Prostate gland (tissue), 2 donors: ENCODE results near the gene PTGDS. TPM values are rescaled to one million over a fixed set of nuclear protein-coding genes. Genes with fewer than 3 reads are reported as not detected.

Source experiments
- DNase-seq: peaks from one replicate; pipeline ENCODE4 v3.0.0-alpha.2; 2019; ENCODE audit warnings: low spot score
- H3K27ac ChIP-seq, 2 donors: fragments of 200-600 bp; sonication (generic); 2 replicates each; pipeline ENCODE4 v1.5.1; 2017 to 2019
- H3K27me3 ChIP-seq: fragments of 200-600 bp; sonication (generic); replicated peaks from 2 replicates; pipeline ENCODE4 v1.5.1; 2019; ENCODE audit not compliant: insufficient read depth
- H3K36me3 ChIP-seq, 2 donors: fragments of 200-600 bp; sonication (generic); 1 replicate in 1 of 2; 2 replicates in 1 of 2; pipeline versions ENCODE4 v1.5.1 to v1.8.1; 2017 to 2019
- H3K4me1 ChIP-seq: fragments of 200-600 bp; sonication (generic); replicated peaks from 2 replicates; pipeline ENCODE4 v1.5.1; 2019
- H3K4me3 ChIP-seq, 2 donors: fragments of 200-600 bp; sonication (generic); 2 replicates each; pipeline ENCODE4 v1.5.1; 2017 to 2019
- H3K9me3 ChIP-seq: fragments of 200-600 bp; sonication (generic); 2 replicates; pipeline ENCODE4 v1.5.1; 2017
- POLR2A ChIP-seq: fragments of 450-650 bp; IDR thresholded peaks from one replicate; pipeline ENCODE4 v1.6.1; 2016; ENCODE audit warnings: antibody characterized with exemption, mild to moderate bottlenecking
- POLR2AphosphoS5 ChIP-seq: sonication (generic); formaldehyde crosslinking; IDR thresholded peaks from one replicate; pipeline ENCODE4 v1.6.1; 2017; ENCODE audit warnings: antibody characterized with exemption
- WGBS: methylation state at CpG from one replicate; pipeline ENCODE4 v1.1.5; 2018; 5-methylcytosine and 5-hydroxymethylcytosine counted together
- intact Hi-C: fragments of 100-400 bp; cut with DNase I; formaldehyde crosslinking; loops from one replicate; pipeline ENCODE4 v1.14.2; 2022
- total RNA-seq, 2 donors: library from RNA; depleted of rRNA; stranded (reverse); fragments of >200 nt; gene quantifications; one replicate each; pipeline ENCODE4 v1.1.0, GENCODE V29; 2016
- TF ChIP-seq, protein P1 (sequence below), 4 experiments: fragments of 200-600 bp in 2 of 4; fragments of 450-650 bp in 2 of 4; sonication (generic) in 2 of 4; IDR thresholded peaks; 1 replicate in 3 of 4; 2 replicates in 1 of 4; pipeline ENCODE4 v1.5.1; 2016 to 2019; ENCODE audit warnings: antibody characterized with exemption in 4 of 4, mild to moderate bottlenecking in 2 of 4, moderate library complexity in 2 of 4

The PTGDS gene
- total RNA-seq, 2 donors from 2014 or later: 59.4 to 5,242 TPM

DNA sequence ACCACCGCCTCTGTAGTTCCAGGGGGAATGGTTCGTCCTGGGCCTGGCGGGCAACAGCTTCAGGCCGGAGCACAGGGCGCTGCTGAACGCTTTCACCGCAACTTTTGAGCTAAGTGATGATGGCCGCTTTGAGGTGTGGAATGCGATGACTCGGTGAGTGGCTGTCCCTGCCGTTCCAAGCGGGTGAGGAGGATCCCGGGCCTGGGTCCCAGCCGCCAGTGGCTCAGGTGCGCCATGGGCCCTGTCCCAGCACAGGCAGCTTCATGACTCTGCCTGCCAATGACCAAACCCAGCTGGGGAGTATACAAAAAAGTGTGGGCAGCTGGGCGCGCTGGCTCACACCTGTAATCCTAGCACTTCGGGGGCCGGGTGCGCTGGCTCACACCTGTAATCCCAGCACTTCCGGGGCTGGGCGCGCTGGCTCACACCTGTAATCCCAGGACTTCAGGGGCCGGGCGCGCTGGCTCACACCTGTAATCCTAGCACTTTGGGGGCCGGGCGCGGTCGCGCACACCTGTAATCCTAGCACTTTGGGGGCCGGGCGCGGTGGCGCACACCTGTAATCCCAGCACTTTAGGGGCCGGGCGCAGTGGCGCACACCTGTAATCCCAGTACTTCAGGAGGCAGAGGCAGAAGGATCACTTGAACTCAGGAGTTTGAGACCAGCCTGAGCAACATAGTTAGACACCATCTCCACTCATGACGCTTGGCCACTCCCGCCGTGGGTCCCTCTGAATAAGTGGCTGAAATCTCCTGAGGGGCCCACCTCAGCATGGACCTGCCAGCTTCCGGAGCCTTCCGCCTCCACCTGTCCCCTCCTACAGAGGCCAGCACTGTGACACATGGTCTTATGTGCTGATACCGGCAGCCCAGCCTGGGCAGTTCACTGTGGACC is 24.2 kb upstream of the PTGDS start:
- TF ChIP-seq POLR2AphosphoS5 (no peak), POLR2A (no peak)
- TF ChIP-seq, protein P1, sequence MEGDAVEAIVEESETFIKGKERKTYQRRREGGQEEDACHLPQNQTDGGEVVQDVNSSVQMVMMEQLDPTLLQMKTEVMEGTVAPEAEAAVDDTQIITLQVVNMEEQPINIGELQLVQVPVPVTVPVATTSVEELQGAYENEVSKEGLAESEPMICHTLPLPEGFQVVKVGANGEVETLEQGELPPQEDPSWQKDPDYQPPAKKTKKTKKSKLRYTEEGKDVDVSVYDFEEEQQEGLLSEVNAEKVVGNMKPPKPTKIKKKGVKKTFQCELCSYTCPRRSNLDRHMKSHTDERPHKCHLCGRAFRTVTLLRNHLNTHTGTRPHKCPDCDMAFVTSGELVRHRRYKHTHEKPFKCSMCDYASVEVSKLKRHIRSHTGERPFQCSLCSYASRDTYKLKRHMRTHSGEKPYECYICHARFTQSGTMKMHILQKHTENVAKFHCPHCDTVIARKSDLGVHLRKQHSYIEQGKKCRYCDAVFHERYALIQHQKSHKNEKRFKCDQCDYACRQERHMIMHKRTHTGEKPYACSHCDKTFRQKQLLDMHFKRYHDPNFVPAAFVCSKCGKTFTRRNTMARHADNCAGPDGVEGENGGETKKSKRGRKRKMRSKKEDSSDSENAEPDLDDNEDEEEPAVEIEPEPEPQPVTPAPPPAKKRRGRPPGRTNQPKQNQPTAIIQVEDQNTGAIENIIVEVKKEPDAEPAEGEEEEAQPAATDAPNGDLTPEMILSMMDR (IDR thresholded peaks at IDR 0.05): no peak
- no peak overlapping the region for H3K27ac ChIP-seq
- 90% methylated on average over 36 of the region's 44 CpGs for WGBS

DNA sequence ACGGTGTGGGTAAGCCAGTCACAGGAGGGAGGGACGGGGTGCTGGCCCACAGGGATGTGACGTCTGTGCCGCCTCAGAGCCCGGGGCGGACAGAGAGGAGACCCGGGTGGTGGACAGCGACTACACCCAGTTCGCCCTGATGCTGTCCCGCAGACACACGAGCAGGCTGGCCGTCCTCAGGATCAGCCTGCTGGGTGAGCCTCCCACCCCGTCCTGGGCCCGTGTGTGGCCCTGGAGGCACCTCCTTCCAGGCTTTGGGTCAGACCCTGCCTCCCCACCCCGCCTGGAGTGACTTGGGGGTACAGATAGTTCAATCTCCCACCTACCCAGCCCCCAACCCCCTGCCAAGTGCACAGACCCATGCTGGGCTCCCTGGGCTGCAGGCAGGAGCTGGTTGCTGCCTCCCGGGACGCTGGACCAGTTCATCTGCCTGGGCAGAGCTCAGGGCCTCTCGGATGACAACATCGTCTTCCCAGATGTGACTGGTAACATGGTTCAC is 23.5 kb upstream of the PTGDS start:
- DNase-seq: no peak
- no peaks in the 10 kb centered on the region for H3K9me3 ChIP-seq

More for the DNA sequence above, 24.2 kb upstream of the PTGDS start:
- Histone ChIP-seq H3K4me3 (no peak overlapping the region), H3K27me3 (no peaks in the 10 kb centered on the region), H3K9me3 (no peaks in the 10 kb centered on the region), H3K36me3 (no peaks in the 10 kb centered on the region), H3K4me1 (no peaks in the 10 kb centered on the region)
- intact Hi-C loops: loop anchor here (5.0 kb wide), 1 partner anchor 79 kb away; the partner anchor contains the start of gene FUT7
- DNase-seq: no peak

DNA sequence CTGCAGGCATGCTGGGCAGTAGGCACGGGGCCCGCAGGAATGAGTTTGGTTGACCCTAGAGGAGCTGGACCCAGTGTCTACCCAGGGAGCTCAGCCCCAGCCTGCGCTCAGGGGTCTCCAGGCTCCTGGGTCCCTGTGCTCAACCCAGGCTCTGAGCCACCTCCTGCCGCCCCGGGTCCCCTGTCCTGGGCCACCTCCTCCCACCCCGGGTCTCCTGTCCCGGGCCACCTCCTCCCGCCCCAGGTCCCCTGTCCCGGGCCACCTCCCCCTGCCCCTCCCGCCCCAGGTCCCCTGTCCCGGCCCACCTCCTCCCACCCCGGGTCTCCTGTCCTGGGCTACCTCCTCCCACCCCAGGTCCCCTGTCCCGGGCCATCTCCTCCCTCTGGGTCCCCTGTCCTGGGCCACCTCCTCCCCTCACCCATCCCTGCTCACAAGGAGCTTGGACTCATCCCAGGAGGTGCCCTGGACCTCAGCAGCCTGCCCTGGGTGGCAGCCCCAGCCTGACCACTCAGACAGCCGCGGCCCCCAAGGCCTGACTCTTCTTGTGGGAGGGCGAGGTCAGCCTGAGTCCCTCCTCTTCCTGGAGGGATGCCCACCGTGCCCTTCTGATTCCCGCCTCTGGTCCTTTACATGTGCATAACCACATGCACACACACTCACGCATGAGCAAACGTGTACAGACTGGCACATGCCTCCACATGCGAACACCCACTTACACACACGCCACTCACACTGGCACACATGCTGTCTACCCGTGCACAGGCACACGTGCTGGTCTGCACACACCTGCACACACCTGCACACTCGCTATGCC is 22.8 kb upstream of the PTGDS start:
- WGBS: 91% methylated on average over 25 of the region's 25 CpGs
- Histone ChIP-seq H3K27me3 (no peaks in the 10 kb centered on the region), H3K4me3 (no peak overlapping the region), H3K9me3 (no peaks in the 10 kb centered on the region), H3K27ac (no peak overlapping the region), H3K4me1 (no peaks in the 10 kb centered on the region), H3K36me3 (no peaks in the 10 kb centered on the region)
- intact Hi-C loops: loop anchor here (5.0 kb wide), 1 partner anchor 78 kb away; the partner anchor contains the start of gene FUT7
- TF ChIP-seq POLR2AphosphoS5: no peak
- no peak for TF ChIP-seq POLR2A
- TF ChIP-seq, protein P1 (IDR thresholded peaks at IDR 0.05): no peak
- DNase-seq: no peak

More for the DNA sequence above, 23.5 kb upstream of the PTGDS start:
- WGBS: 89% methylated on average over 17 of the region's 19 CpGs
- Histone ChIP-seq H3K27me3 (no peaks in the 10 kb centered on the region), H3K36me3 (no peaks in the 10 kb centered on the region), H3K4me1 (no peaks in the 10 kb centered on the region), H3K4me3 (no peak overlapping the region), H3K27ac (no peak overlapping the region)
- intact Hi-C loops: loop anchor here (5.0 kb wide), 1 partner anchor 78 kb away; the partner anchor contains the start of gene FUT7
- TF ChIP-seq POLR2AphosphoS5 (no peak), POLR2A (no peak)
- TF ChIP-seq, protein P1 (IDR thresholded peaks at IDR 0.05): no peak

DNA sequence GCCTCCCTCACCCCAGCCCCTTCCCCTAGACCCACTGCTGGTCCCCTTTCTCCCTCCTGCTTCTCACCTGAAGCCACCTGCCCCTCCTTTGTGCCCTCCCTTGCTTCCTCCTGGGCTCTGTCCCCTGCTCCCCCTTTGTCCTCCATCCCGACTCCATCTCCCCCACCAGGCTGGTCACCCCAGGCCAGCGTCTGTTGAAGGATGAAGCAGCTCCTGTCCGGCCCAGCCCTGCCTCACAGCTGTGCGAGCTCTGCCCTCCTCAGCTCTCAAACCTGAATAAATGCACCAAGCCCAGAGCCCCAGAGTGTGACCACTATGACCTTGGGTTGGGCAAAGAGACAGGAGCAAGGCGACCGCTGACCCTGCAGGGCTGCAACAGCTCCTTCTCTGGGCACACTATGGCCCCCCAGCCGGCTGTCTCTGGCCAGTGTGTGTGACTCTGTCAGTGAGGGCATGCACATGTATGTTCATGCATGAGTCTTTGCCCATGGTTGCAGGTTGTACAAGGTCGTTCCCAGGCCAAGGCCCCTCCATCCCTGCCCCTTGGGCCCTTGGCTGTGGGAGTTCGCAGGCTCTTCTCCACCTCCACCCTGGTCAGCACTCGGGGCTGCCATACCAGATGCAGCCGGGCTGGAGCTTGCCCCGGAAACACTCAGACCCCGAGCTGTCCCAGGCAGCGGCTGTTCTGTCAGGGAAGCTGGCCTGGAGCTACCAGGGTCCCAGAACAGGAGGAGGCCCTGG is 21.9 kb upstream of the PTGDS start:
- TF ChIP-seq POLR2AphosphoS5 (no peak), POLR2A (no peak)
- TF ChIP-seq, protein P1 (IDR thresholded peaks at IDR 0.05): no peak
- H3K27me3 ChIP-seq: no peaks in the 10 kb centered on the region
- no peak overlapping the region for H3K27ac ChIP-seq
- no peak overlapping the region for H3K4me3 ChIP-seq
- 91% methylated on average over 14 of the region's 14 CpGs for WGBS
- no peaks in the 10 kb centered on the region for H3K36me3 ChIP-seq
- no peaks in the 10 kb centered on the region for H3K9me3 ChIP-seq
- no peak for DNase-seq
- no peaks in the 10 kb centered on the region for H3K4me1 ChIP-seq
- intact Hi-C loops: no loop called here
